Tibial artery (tissue), 4 donors: ENCODE data around the gene WDR74.

Experiments
- DNase-seq, 2 donors: peaks; one replicate each; pipeline ENCODE4 v3.0.0-alpha.2; 2019
- H3K27ac ChIP-seq, 2 donors: fragments of 200-600 bp; sonication (generic) in 1 of 2; 1 replicate in 1 of 2; 2 replicates in 1 of 2; pipeline ENCODE4 v1.5.1; 2018 to 2019; ENCODE audit warnings: mild to moderate bottlenecking in 1 of 2
- H3K27me3 ChIP-seq, 2 donors: fragments of 200-600 bp; sonication (generic) in 1 of 2; one replicate each; pipeline versions ENCODE4 v1.5.1 to v1.6.0; 2016 to 2019
- H3K36me3 ChIP-seq, 3 donors: fragments of 200-600 bp; sonication (generic) in 2 of 3; one replicate each; pipeline ENCODE4 v1.5.1; 2016 to 2019; ENCODE audit warnings: mild to moderate bottlenecking in 2 of 3
- H3K4me1 ChIP-seq, 4 donors: fragments of 200-600 bp; sonication (generic) in 2 of 4; 1 replicate in 3 of 4; 2 replicates in 1 of 4; pipeline ENCODE4 v1.5.1; 2016 to 2019
- H3K4me3 ChIP-seq, 2 donors: fragments of 200-600 bp; sonication (generic) in 1 of 2; 1 replicate in 1 of 2; 2 replicates in 1 of 2; pipeline ENCODE4 v1.5.1; 2018 to 2019; ENCODE audit warnings: mild to moderate bottlenecking in 2 of 2
- H3K9me3 ChIP-seq, 3 donors: fragments of 200-600 bp; sonication (generic) in 1 of 3; one replicate each; pipeline ENCODE4 v1.5.1; 2016 to 2019
- CTCF ChIP-seq, 2 experiments: fragments of 200-600 bp in 1 of 2; fragments of 450-650 bp in 1 of 2; IDR thresholded peaks; one replicate each; pipeline ENCODE4 v1.5.1; 2017 to 2019; ENCODE audit warnings: antibody characterized with exemption in 2 of 2, mild to moderate bottlenecking in 1 of 2, moderate library complexity in 1 of 2
- intact Hi-C: fragments of 100-400 bp; cut with DNase I; formaldehyde crosslinking; loops from one replicate; pipeline ENCODE4 v1.15.0; 2023; ENCODE audit warnings: low total_unique reads

WDR74 gene

GRCh38 chr11:62880231-62880802, 40.9 kb upstream of the WDR74 start:
- intact Hi-C loops: no loop called here
- DNase-seq: peak in 1 of 2 donors; percentile 90
- Histone ChIP-seq H3K4me1 (peaks cover 0 to 55% (median 43%) of the 10 kb centered on the region in 4 donors), H3K9me3 (no peaks in the 10 kb centered on the region), H3K27me3 (no peaks in the 10 kb centered on the region), H3K36me3 (peaks cover 28 to 32% (median 30%) of the 10 kb centered on the region in 3 donors), H3K27ac (peak overlapping the region; percentile 95 to 99), H3K4me3 (peak overlapping the region; percentile 78 to 94)
- no peak for TF ChIP-seq CTCF (IDR thresholded peaks at IDR 0.05)

GRCh38 chr11:62879235-62879978, 40.0 kb upstream of the WDR74 start:
- DNase-seq: peak; percentile 70 to 85
- no peaks in the 10 kb centered on the region for H3K9me3 ChIP-seq
- peak overlapping the region; percentile 95 to 99 for H3K27ac ChIP-seq
- peaks cover 19 to 23% (median 21%) of the 10 kb centered on the region in 3 donors for H3K36me3 ChIP-seq
- peak in 1 of 2 experiments; percentile 16 for TF ChIP-seq CTCF (IDR thresholded peaks at IDR 0.05)
- peak overlapping the region; percentile 78 to 94 for H3K4me3 ChIP-seq
- intact Hi-C loops: loop anchor here (2.0 kb wide), 1 partner anchor 45 kb away; no protein-coding TSS in a partner anchor
- peaks cover 0 to 48% (median 39%) of the 10 kb centered on the region in 4 donors for H3K4me1 ChIP-seq
- no peaks in the 10 kb centered on the region for H3K27me3 ChIP-seq

- no peak overlapping the region for H3K4me3 ChIP-seq
- H3K9me3 ChIP-seq: no peaks in the 10 kb centered on the region
- peaks cover 0 to 22% (median 19%) of the 10 kb centered on the region in 4 donors for H3K4me1 ChIP-seq
- no peaks in the 10 kb centered on the region for H3K27me3 ChIP-seq
- no peaks in the 10 kb centered on the region for H3K36me3 ChIP-seq
- intact Hi-C loops: no loop called here
- H3K27ac ChIP-seq: no peak overlapping the region
- DNase-seq: no peak
- TF ChIP-seq CTCF (IDR thresholded peaks at IDR 0.05): no peak
Observed at GRCh38 chr11:62876712-62877111, 37.3 kb upstream of the WDR74 start.

- H3K27ac ChIP-seq: no peak overlapping the region
- no peaks in the 10 kb centered on the region for H3K27me3 ChIP-seq
Observed at GRCh38 chr11:62875698-62876478, 36.5 kb upstream of the WDR74 start.

More at GRCh38 chr11:62875698-62876478, 36.5 kb upstream of the WDR74 start:
- no peak for TF ChIP-seq CTCF (IDR thresholded peaks at IDR 0.05)
- Histone ChIP-seq H3K36me3 (no peaks in the 10 kb centered on the region), H3K4me1 (peaks cover 0 to 22% (median 19%) of the 10 kb centered on the region in 4 donors), H3K4me3 (no peak overlapping the region), H3K9me3 (no peaks in the 10 kb centered on the region)
- no peak for DNase-seq
- intact Hi-C loops: no loop called here
